Mucosa of descending colon (tissue), 3 donors: ENCODE measurements around the gene KPNA4. TPM values are rescaled to one million over a fixed set of nuclear protein-coding genes. Genes with fewer than 3 reads are reported as not detected.

Experiments
- ATAC-seq: fragments of 200-7000 bp; cut with Tn5 transposase; one replicate; pipeline ENCODE4 v1.9.1; 2020; ENCODE audit warnings: mild to moderate bottlenecking, moderate library complexity
- DNase-seq, 3 donors: peaks; one replicate each; pipeline ENCODE4 v3.0.0-alpha.2; 2020
- H3K36me3 ChIP-seq: fragments of 200-600 bp; one replicate; pipeline ENCODE4 v1.8.0; 2021; ENCODE audit warnings: low read depth, mild to moderate bottlenecking
- H3K4me1 ChIP-seq: fragments of 200-600 bp; one replicate; pipeline ENCODE4 v1.8.0; 2021; ENCODE audit warnings: low read depth, mild to moderate bottlenecking
- H3K4me3 ChIP-seq: fragments of 200-600 bp; one replicate; pipeline ENCODE4 v1.8.0; 2021; ENCODE audit warnings: mild to moderate bottlenecking
- H3K9me3 ChIP-seq: fragments of 200-600 bp; one replicate; pipeline ENCODE4 v1.8.0; 2021; ENCODE audit warnings: mild to moderate bottlenecking
- intact Hi-C, 2 donors: fragments of 100-400 bp; cut with DNase I in 1 of 2; cut with micrococcal nuclease in 1 of 2; formaldehyde crosslinking; loops; one replicate each; pipeline versions ENCODE4 v1.11.0 to v1.11.1; 2022; cut with DNase I, micrococcal nuclease
- total RNA-seq, 3 donors: library from RNA; stranded (reverse); fragmentation: NEBNext Ultra II Directional in 2 of 3; extraction: Animal tissue kit (Norgen Biotek cat#: 25700) in 2 of 3; gene quantifications; one replicate each; pipeline versions ENCODE4 v1.2.1 to v1.2.4, GENCODE V29; 2021 to 2023
- TF ChIP-seq, protein P1 (sequence below): fragments of 200-600 bp; IDR thresholded peaks from one replicate; pipeline ENCODE4 v1.8.0; 2022; ENCODE audit warnings: antibody characterized with exemption, mild to moderate bottlenecking
- donor health status: DM: no; HTN: no; CAD: no; lungs with moderate emphysema.
- donor health status: DM: no; HTN: no; CAD: no.
- donor health status: DM: no; HTN: yes; CAD: no.

Gene KPNA4
- total RNA-seq, 3 donors from 2014 or later: 46.2 to 91.0 (median 48.1) TPM

DNA sequence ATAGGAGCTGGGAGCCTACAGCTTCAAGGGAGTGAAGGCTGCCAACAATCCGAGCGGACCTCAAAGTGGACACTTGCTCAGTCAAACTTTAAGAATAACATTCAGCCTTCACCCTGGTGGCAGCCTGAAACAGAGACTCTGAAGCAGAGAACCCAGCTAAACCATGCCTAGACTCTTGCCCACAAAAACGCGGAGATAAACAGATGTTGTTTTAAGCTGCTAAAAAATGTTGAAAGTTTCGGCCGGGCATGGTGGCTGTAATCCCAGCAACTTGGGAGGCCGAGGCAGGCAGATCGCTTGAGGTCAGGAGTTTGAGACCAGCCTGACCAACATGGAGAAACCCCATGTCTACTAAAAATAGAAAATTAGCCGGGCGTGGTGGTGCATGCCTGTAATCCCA, 86.0 kb downstream of the KPNA4 start:
- ATAC-seq (no peak), DNase-seq (no peak)
- intact Hi-C loops: no loop called here
- Histone ChIP-seq H3K36me3 (no peaks in the 10 kb centered on the region), H3K4me3 (no peak overlapping the region), H3K4me1 (no peaks in the 10 kb centered on the region), H3K9me3 (no peaks in the 10 kb centered on the region)
- TF ChIP-seq, protein P1, sequence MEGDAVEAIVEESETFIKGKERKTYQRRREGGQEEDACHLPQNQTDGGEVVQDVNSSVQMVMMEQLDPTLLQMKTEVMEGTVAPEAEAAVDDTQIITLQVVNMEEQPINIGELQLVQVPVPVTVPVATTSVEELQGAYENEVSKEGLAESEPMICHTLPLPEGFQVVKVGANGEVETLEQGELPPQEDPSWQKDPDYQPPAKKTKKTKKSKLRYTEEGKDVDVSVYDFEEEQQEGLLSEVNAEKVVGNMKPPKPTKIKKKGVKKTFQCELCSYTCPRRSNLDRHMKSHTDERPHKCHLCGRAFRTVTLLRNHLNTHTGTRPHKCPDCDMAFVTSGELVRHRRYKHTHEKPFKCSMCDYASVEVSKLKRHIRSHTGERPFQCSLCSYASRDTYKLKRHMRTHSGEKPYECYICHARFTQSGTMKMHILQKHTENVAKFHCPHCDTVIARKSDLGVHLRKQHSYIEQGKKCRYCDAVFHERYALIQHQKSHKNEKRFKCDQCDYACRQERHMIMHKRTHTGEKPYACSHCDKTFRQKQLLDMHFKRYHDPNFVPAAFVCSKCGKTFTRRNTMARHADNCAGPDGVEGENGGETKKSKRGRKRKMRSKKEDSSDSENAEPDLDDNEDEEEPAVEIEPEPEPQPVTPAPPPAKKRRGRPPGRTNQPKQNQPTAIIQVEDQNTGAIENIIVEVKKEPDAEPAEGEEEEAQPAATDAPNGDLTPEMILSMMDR: no peak

DNA sequence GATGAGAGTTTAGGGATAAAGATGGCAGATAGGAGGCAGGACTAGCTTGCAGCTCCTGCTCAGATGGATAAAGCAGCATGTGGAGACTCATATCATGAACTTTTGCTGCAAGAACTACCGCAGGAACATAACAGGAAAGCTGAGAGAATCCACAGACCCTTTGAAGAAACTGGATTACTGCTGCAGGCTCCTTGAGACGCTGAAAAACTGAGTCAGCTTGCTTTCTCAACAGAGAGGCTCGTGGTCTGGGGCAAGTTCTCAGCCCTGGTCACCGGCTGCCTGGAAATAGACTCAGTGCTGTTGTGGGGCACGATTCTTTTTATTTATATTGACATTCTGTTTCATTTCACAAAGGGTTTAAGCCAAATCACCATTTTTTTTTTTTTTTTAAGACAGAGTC, 87.0 kb downstream of the KPNA4 start:
- ATAC-seq (no peak), DNase-seq (no peak)
- Histone ChIP-seq H3K4me1 (no peaks in the 10 kb centered on the region), H3K9me3 (no peaks in the 10 kb centered on the region), H3K36me3 (no peaks in the 10 kb centered on the region), H3K4me3 (no peak overlapping the region)
- TF ChIP-seq, protein P1: no peak
- intact Hi-C loops: no loop called here

DNA sequence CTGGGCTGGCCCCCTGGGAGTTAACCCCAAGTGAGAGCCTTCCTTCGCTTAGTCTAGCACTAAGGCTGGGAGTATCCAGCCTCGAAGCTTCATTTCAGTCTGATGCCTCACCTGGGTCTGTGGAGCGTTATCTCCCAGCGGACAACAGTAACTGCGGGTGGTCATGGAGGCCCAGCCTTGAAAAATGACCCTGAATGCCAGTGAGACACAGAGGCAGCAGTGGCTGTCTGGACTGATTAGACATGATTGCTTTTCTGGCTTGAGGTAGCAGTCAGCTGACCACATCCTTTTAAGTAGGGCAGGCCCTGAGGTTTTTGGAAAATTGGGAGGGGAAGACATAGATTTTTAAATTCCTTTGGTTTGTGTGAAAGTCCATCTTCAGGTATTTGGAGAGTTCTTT, 87.6 kb downstream of the KPNA4 start:
- H3K4me3 ChIP-seq: no peak overlapping the region
- DNase-seq (no peak), ATAC-seq (no peak)
- no peaks in the 10 kb centered on the region for H3K4me1 ChIP-seq
- TF ChIP-seq, protein P1: no peak
- intact Hi-C loops: no loop called here
- H3K9me3 ChIP-seq: no peaks in the 10 kb centered on the region
- no peaks in the 10 kb centered on the region for H3K36me3 ChIP-seq

DNA sequence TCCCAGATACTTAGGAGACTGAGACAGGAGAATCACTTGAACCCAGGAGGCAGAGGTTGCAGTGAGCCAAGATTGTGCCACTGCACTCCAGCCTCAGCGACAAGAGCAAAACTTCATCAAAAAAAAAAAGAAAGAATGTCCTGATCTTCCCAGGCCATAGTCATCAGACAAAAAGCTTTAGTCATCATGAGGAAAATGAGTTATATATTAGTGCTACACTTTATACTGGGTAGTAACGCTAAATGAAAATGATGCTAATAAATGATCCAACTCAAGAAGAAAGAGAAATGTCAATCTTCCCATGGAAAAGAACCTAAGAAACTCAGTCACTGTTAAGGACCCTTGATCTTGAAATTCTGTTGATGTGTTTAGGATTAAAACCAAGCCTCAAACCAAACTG, 89.5 kb downstream of the KPNA4 start:
- ATAC-seq: no peak

DNA sequence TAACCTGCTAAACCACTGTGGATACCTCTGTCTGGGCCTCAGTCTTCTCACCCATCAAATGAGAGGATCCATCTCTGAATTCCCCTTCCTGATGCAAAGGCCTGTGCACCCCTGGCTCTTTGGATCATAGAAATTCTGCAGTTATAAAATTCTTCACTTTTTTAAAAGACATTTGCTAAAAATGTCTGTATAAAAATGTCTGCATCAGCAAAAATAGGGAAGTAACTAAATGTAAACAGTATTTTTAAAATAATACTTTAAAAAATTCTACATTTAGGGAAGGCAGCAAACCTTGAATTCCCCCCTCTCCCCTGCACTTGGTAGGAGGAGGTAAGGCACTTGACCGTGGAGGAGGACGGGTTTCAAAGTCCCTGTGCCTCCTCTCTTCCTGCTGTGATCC, 90.2 kb downstream of the KPNA4 start:
- Histone ChIP-seq H3K4me1 (no peaks in the 10 kb centered on the region), H3K9me3 (peaks cover 15% of the 10 kb centered on the region), H3K4me3 (no peak overlapping the region), H3K36me3 (no peaks in the 10 kb centered on the region)
- intact Hi-C loops: no loop called here
- DNase-seq (no peak), ATAC-seq (no peak)
- TF ChIP-seq, protein P1: no peak

More for the DNA sequence above, 89.5 kb downstream of the KPNA4 start:
- no peak for DNase-seq
- Histone ChIP-seq H3K4me3 (no peak overlapping the region), H3K36me3 (no peaks in the 10 kb centered on the region), H3K9me3 (peaks cover 8% of the 10 kb centered on the region), H3K4me1 (no peaks in the 10 kb centered on the region)
- intact Hi-C loops: no loop called here
- TF ChIP-seq, protein P1: no peak

DNA sequence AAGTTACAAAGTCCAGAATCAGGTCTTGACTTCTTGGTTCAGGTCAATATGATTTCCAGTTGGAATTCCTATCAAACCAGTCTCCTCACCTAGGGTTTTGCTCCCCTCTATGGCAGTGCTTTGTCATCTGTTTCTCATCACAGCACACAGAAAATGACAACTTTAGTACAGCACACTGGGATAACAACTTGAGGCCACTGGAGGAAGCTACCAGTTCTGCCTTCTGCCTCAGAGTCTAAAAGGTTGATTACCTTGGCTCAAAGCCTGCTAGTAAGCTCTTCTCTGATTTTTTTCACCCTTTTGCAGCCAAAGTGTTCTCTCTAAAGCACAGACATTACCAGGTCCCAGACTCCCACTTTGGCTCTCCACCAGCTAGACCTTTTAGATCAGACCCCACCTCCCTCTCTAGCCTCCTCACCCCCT, 90.9 kb downstream of the KPNA4 start:
- no peaks in the 10 kb centered on the region for H3K36me3 ChIP-seq
- H3K4me3 ChIP-seq: no peak overlapping the region
- intact Hi-C loops: no loop called here
- ATAC-seq (peak; percentile 17), DNase-seq (no peak)
- TF ChIP-seq, protein P1: no peak
- H3K4me1 ChIP-seq: no peaks in the 10 kb centered on the region
- H3K9me3 ChIP-seq: peaks cover 18% of the 10 kb centered on the region
